Adipose tissue (tissue), 3 donors: ENCODE measurements around the gene DMXL2. TPM values are rescaled to one million over a fixed set of nuclear protein-coding genes. Genes with fewer than 3 reads are reported as not detected.
"Not testable (repeated sequence)": the region's sequence is repeated elsewhere in the genome, so short reads cannot be mapped to it uniquely, and the experiment has no call there.

ENCODE experiments used
- H3K27ac ChIP-seq: one replicate; pipeline ENCODE4 v1.5.1; 2013; ENCODE audit warnings: low read depth, low read length
- WGBS, 3 donors: extraction: QIAGEN DNeasy Blood & Tissue Kit; methylation state at CpG; one replicate each; pipeline ENCODE4 v1.1.7; 2013; 5-methylcytosine and 5-hydroxymethylcytosine counted together
- polyA plus RNA-seq, 3 donors: library from polyadenylated mRNA; stranded (reverse); fragments of 200-250 nt; gene quantifications; one replicate each; pipeline ENCODE4 v1.2.3, GENCODE V29; 2013
- donor health status: healthy with polysubstance abuse.
- donor health status: Bipolar disorder and iron deficiency.
- donor health status: healthy.

DMXL2 gene
- polyA plus RNA-seq, result 10 to 100 TPM in 2 of 3 donors, 1 to 10 TPM in 1; 8.2 to 30.9 (median 16.3) TPM

DNA sequence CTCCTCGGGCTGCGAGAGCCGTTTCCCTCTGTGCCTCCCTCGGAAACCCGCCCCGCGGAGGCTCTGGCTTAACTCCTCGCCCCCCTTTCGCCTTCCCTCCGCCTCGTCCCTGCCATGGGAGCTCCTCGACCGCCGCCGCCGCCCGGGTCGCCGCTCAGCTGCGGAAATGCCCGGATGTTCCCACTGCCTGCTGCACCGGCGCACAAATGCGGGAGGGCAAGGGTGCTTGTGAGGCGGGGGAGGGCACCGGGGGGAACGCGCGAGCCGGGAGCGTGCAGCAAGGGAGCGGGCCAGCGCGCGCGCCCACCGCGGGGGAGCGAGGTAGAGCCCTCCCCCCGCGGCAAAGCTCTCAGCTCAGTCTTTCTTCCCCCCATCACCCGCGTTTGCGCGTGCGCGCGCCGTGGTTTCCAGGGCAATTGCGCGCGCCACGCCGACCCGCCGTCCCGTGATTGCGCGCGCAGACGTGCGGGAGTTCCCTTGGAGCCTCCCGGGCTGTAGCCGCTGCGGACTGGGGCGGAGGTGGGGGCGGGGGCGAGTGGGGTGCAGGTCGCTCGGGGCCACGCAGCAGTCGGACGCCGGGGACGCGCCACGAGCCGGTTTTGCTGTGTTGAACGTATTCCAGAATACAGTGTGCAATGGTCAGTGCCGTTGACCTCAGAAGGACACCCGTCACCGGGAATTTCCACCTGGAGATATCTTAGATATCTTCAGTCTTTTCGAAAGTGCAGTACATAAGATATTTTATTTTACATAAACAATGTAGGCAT, at the start of gene DMXL2:
Gene DMXL2 (minus strand): TSS at position 168 of the 767 bp plus-strand sequence. CDS start 226 bp downstream, outside the sequence.
- H3K27ac ChIP-seq, result no peak within 1 kb of the TSS
- WGBS, 3 donors, result 0 to 1% (median 1%) methylated on average over 58 to 83 of the region's 83 CpGs

GRCh38 chr15:51672155-51672687, 49.6 kb upstream of the DMXL2 start:
- H3K27ac ChIP-seq, result no peak overlapping the region
- WGBS, 3 donors, result 17 to 42% (median 32%) methylated on average over 9 of the region's 9 CpGs

- WGBS, 3 donors, result 71 to 81% (median 80%) methylated on average over 2 of the region's 2 CpGs
- no peak overlapping the region for H3K27ac ChIP-seq
Measured at GRCh38 chr15:51669381-51669780, 46.8 kb upstream of the DMXL2 start.

DNA sequence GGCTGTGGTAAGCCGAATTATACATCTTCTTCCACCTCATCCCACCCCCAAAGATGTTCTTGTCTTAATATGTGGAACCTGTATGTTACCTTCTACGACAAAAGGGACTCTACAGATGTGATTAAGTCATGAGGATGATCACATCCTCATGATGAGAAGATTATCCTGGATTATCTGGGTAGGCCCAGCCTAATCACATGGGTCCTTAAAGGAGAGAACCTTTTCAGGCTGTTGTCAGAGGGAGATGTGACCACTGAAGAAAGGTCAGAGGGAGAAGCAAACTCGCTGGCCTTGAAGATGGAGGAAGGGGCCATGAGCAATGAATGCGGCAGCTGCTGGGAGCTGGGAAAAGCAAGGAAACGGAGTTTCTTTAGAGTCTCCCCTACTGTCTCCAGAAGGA, 45.9 kb upstream of the DMXL2 start:
- WGBS, 3 donors, result 83 to 85% (median 84%) methylated on average over 5 of the region's 5 CpGs
- H3K27ac ChIP-seq, result no peak overlapping the region

- 41 to 66% (median 41%) methylated on average over 6 of the region's 6 CpGs for WGBS, 3 donors
- H3K27ac ChIP-seq, result no peak overlapping the region
Measured at GRCh38 chr15:51667478-51667877, 44.9 kb upstream of the DMXL2 start.

- WGBS, 3 donors, result 87 to 95% (median 91%) methylated on average over 2 of the region's 2 CpGs
- no peak overlapping the region for H3K27ac ChIP-seq
Measured at GRCh38 chr15:51661072-51661471, 38.5 kb upstream of the DMXL2 start.

- 75 to 89% (median 82%) methylated on average over 3 of the region's 3 CpGs for WGBS, 3 donors
- no peak overlapping the region for H3K27ac ChIP-seq
Measured at GRCh38 chr15:51658664-51659063, 36.1 kb upstream of the DMXL2 start.

- H3K27ac ChIP-seq, result not testable (repeated sequence)
- WGBS, 3 donors, result 93 to 96% (median 95%) methylated on average over 24 of the region's 24 CpGs
Measured at GRCh38 chr15:51655401-51656057, 33.0 kb upstream of the DMXL2 start.

DNA sequence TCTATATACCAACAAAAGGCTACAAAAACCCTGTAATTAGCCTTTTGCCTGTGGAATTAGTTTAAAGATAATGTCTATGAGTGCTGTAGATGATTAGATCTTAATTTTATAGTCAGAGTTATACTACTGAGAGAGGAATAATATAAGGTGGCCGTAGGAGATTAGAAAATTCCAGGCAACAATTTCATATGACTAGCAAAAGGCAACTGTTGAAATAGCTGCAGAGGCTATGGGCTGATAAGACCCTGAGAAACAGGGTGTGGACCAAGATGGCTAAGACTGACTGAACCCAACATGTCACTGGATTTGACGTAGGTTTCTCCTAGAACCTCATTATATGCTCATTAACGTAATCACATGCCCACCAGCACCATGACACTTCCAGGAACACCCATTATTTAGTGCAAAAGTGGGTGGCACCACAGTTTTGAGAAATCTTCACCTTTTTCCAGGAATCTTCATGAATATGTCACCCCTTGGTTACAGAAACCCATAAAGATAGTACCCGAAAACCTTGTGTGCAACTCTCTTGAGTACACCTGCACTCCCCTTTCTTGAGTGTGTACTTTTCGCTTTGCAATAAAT, 29.6 kb upstream of the DMXL2 start:
- WGBS, 3 donors, result 90 to 97% (median 92%) methylated on average over 5 of the region's 5 CpGs
- no peak overlapping the region for H3K27ac ChIP-seq

- no peak overlapping the region for H3K27ac ChIP-seq
- 42 to 43% (median 43%) methylated on average over 4 of the region's 4 CpGs for WGBS, 3 donors
Measured at GRCh38 chr15:51649659-51650521, 27.3 kb upstream of the DMXL2 start.

- H3K27ac ChIP-seq, result not testable (repeated sequence)
- 72 to 86% (median 82%) methylated on average over 4 of the region's 4 CpGs for WGBS, 3 donors
Measured at GRCh38 chr15:51648643-51649042, 26.1 kb upstream of the DMXL2 start.

GRCh38 chr15:51648101-51648500, 25.5 kb upstream of the DMXL2 start:
- not testable (repeated sequence) for H3K27ac ChIP-seq
- 71% methylated on average over 1 of the region's 1 CpG; no CpG with 5 or more reads in 2 of the 3 donors for WGBS, 3 donors

- H3K27ac ChIP-seq, result no peak overlapping the region
- 44 to 55% (median 45%) methylated on average over 3 of the region's 3 CpGs for WGBS, 3 donors
Measured at GRCh38 chr15:51647128-51647562, 24.6 kb upstream of the DMXL2 start.

- 35 to 80% (median 63%) methylated on average over 1 of the region's 1 CpG for WGBS, 3 donors
- no peak overlapping the region for H3K27ac ChIP-seq
Measured at GRCh38 chr15:51642696-51643095, 20.1 kb upstream of the DMXL2 start.

DNA sequence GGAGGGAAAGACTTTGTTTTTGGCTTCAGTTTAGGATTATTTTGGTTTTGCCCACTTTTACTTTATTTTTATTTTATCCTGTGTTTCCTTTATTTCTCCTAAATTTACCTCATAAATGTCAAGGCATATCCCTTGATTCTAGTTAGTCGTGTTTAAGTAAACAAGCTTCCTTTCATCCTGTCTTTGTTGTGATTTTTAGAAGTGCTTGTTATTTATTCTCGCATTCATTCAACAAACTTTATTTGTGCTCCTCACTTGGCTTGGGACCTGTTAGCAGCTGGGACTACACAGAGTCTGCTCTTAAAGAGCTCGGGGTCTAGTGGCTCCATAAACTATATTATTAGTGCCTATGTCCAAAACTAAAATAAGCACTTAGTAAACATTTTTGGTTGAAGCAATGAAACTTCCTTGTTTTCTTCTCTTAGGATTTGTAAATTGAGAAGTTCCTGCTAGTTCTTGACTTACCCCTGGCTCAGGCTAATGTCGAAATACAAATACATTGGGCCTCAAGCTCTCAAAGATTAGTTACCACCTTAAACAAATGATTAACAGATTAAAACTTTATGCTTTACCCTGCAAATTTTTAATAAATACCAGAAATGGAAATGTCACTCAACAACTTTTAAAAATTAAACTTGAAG, 19.0 kb upstream of the DMXL2 start:
- 47 to 65% (median 57%) methylated on average over 4 of the region's 4 CpGs for WGBS, 3 donors
- H3K27ac ChIP-seq, result no peak overlapping the region

GRCh38 chr15:51634591-51635198, 12.1 kb upstream of the DMXL2 start:
- 61 to 65% (median 61%) methylated on average over 3 of the region's 3 CpGs for WGBS, 3 donors
- H3K27ac ChIP-seq, result no peak overlapping the region

GRCh38 chr15:51629612-51630011, 7.0 kb upstream of the DMXL2 start:
- 41 to 86% (median 50%) methylated on average over 1 of the region's 1 CpG for WGBS, 3 donors
- H3K27ac ChIP-seq, result no peak overlapping the region
